Measurements from ENCODE around the gene STXBP5L.
"Not testable (repeated sequence)": the region's sequence is repeated elsewhere in the genome, so short reads cannot be mapped to it uniquely, and the experiment has no call there.

STXBP5L gene

DNA sequence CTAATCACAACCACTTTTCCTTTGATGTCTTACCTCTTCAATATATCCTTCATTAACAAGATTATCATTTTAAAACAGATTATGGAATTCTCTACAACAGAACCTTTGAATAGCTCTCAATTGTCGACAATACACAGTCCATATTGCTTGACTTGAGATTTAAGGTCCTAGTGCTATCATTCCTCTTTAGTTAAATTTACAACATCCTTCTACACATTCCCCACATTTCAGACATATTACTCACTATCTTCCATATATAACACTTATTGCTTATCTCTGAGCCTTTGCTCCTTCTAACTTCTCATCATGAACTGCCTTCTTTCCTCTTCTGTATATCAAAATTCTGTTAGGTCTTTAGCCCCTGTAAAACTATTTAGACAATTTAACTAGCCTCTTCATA, 247.0 kb downstream of the STXBP5L start:
- H3K4me3 ChIP-seq (replicated peaks; ENCODE audit: low read depth, low read length), result no peak overlapping the region
- peak; percentile 10 for DNase-seq (ENCODE audit: low read depth)
- TF ChIP-seq, protein P1, sequence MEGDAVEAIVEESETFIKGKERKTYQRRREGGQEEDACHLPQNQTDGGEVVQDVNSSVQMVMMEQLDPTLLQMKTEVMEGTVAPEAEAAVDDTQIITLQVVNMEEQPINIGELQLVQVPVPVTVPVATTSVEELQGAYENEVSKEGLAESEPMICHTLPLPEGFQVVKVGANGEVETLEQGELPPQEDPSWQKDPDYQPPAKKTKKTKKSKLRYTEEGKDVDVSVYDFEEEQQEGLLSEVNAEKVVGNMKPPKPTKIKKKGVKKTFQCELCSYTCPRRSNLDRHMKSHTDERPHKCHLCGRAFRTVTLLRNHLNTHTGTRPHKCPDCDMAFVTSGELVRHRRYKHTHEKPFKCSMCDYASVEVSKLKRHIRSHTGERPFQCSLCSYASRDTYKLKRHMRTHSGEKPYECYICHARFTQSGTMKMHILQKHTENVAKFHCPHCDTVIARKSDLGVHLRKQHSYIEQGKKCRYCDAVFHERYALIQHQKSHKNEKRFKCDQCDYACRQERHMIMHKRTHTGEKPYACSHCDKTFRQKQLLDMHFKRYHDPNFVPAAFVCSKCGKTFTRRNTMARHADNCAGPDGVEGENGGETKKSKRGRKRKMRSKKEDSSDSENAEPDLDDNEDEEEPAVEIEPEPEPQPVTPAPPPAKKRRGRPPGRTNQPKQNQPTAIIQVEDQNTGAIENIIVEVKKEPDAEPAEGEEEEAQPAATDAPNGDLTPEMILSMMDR (IDR thresholded peaks at IDR 0.05; ENCODE audit: low read length, missing control alignments), result no peak

DNA sequence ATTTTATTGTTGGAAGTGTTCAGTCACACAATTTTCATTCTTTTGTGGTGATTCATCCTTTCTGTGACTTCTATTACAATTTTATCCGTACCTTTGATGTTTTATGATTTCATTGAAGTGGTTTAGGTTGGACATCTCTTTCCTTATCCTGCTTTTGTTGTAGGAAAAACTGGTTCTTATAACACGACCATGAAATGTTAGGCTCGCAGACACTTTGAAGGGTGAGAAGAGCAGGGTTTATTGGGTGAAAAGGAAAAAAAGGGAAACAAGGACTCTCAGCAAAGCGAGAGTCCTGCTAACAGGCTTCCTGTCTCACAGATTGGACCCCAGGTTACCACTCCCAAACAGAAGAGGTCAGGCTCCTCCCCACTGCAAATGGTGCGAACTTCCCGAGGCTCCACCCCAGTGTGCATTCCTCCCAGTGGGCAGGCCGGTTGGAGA, 257.4 kb downstream of the STXBP5L start:
- DNase-seq (ENCODE audit: low read depth), result no peak
- no peak overlapping the region for H3K4me3 ChIP-seq (replicated peaks; ENCODE audit: low read depth, low read length)
- TF ChIP-seq, protein P1 (IDR thresholded peaks at IDR 0.05; ENCODE audit: low read length, missing control alignments), result no peak

- TF ChIP-seq, protein P1 (IDR thresholded peaks at IDR 0.05; ENCODE audit: low read length, missing control alignments), result no peak
- no peak for DNase-seq (ENCODE audit: low read depth)
- no peak overlapping the region for H3K4me3 ChIP-seq (replicated peaks; ENCODE audit: low read depth, low read length)
Measured at GRCh38 chr3:121167374-121168139, 259.6 kb downstream of the STXBP5L start.

- no peak overlapping the region for H3K4me3 ChIP-seq (replicated peaks; ENCODE audit: low read depth, low read length)
- peak; percentile 22 for DNase-seq (ENCODE audit: low read depth)
- TF ChIP-seq, protein P1 (IDR thresholded peaks at IDR 0.05; ENCODE audit: low read length, missing control alignments), result no peak
Measured at GRCh38 chr3:121175083-121175482, 267.1 kb downstream of the STXBP5L start.

DNA sequence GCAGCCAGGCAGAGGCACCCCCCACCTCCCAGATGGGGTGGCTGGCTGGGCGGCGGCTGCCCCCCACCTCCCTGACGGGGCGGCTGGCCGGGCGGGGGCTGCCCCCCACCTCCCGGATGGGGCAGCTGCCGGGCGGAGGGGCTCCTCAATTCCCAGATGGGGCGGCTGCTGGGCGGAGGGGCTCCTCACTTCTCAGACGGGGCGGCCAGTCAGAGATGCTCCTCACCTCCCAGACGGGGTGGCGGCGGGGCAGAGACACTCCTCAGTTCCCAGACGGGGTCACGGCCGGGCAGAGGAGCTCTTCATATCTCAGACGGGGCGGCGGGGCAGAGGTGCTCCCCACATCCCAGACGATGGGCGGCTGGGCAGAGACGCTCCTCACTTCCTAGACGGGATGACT, 282.6 kb downstream of the STXBP5L start:
- DNase-seq (ENCODE audit: low read depth); H3K4me3 ChIP-seq (replicated peaks; ENCODE audit: low read depth, low read length): not testable (repeated sequence)

GRCh38 chr3:121202573-121202972, 294.6 kb downstream of the STXBP5L start:
- no peak for DNase-seq (ENCODE audit: low read depth)
- TF ChIP-seq, protein P1 (IDR thresholded peaks at IDR 0.05; ENCODE audit: low read length, missing control alignments), result no peak
- no peak overlapping the region for H3K4me3 ChIP-seq (replicated peaks; ENCODE audit: low read depth, low read length)

- TF ChIP-seq, protein P1 (IDR thresholded peaks at IDR 0.05; ENCODE audit: low read length, missing control alignments), result no peak
Measured at GRCh38 chr3:121223116-121223515, 315.1 kb downstream of the STXBP5L start.

More at GRCh38 chr3:121223116-121223515, 315.1 kb downstream of the STXBP5L start:
- no peak overlapping the region for H3K4me3 ChIP-seq (replicated peaks; ENCODE audit: low read depth, low read length)
- no peak for DNase-seq (ENCODE audit: low read depth)
